H1 (cell line): ENCODE data around the gene TLNRD1. TPM values are rescaled to one million over a fixed set of nuclear protein-coding genes. Genes with fewer than 3 reads are reported as not detected.
"Not testable (repeated sequence)": the region's sequence is repeated elsewhere in the genome, so short reads cannot be mapped to it uniquely, and the experiment has no call there.

Experiments used
- CTCF ChIA-PET: fragments of 300-600 bp; sonication (Branson Sonifier 250); formaldehyde crosslinking; loops from one replicate; lab custom pipeline; 2021; ENCODE audit not compliant: partially characterized antibody; lab: Charles Lee
- POLR2A ChIA-PET: fragments of 300-600 bp; sonication (Branson Sonifier 250); formaldehyde crosslinking; loops from one replicate; lab custom pipeline; 2021; ENCODE audit warnings: inconsistent platforms; ENCODE audit not compliant: partially characterized antibody; lab: Charles Lee
- DNase-seq, 2 experiments: peaks; one replicate each; pipeline versions ENCODE4 v3.0.0 to v3.0.0-alpha.2; 2010 to 2022; ENCODE audit warnings: low spot score in 2 of 2, low read depth in 1 of 2, mixed read lengths in 1 of 2
- FAIRE-seq: peaks from 2 replicates; lab custom pipeline; 2011; peaks lifted over from hg19 to GRCh38; lab: Jason Lieb, UNC
- H2AFZ ChIP-seq: 2 replicates; pipeline ENCODE4 v1.8.1; 2012; ENCODE audit warnings: low read length, inconsistent platforms
- H2AK5ac ChIP-seq: 2 replicates; pipeline ENCODE4 v1.6.1; 2013; ENCODE audit warnings: low read depth, low read length
- H2BK120ac ChIP-seq: replicated peaks from 2 replicates; pipeline ENCODE3; 2013; ENCODE audit warnings: low read depth, low read length, inconsistent platforms
- H2BK12ac ChIP-seq: 2 replicates; pipeline ENCODE4 v1.6.1; 2013; ENCODE audit warnings: low read depth, low read length
- H2BK15ac ChIP-seq: 2 replicates; pipeline ENCODE4 v1.6.1; 2013; ENCODE audit warnings: low read length
- H2BK20ac ChIP-seq: 2 replicates; pipeline ENCODE4 v1.6.1; 2013; ENCODE audit warnings: low read length
- H2BK5ac ChIP-seq: 2 replicates; pipeline ENCODE4 v1.6.1; 2013; ENCODE audit warnings: low read depth, low read length
- H3K14ac ChIP-seq: 2 replicates; pipeline ENCODE4 v1.6.1; 2013; ENCODE audit warnings: inconsistent platforms; ENCODE audit not compliant: insufficient read length
- H3K18ac ChIP-seq: 2 replicates; pipeline ENCODE4 v1.6.1; 2013; ENCODE audit warnings: low read length; ENCODE audit errors: extremely low read depth
- H3K23ac ChIP-seq: 2 replicates; pipeline ENCODE4 v1.6.1; 2013; ENCODE audit warnings: inconsistent platforms; ENCODE audit not compliant: insufficient read length
- H3K23me2 ChIP-seq: 2 replicates; pipeline ENCODE4 v1.6.1; 2013; ENCODE audit warnings: low read depth, low read length
- H3K27ac ChIP-seq: 2 replicates; pipeline ENCODE4 v1.6.1; 2011; ENCODE audit warnings: low read depth, low read length, inconsistent platforms
- H3K27me3 ChIP-seq, 4 experiments: replicated peaks in 1 of 4; 1 replicate in 1 of 4; 2 replicates in 3 of 4; pipeline versions ENCODE4 v1.6.1 to v1.8.1; 2011 to 2013; ENCODE audit warnings: low read length in 3 of 4, mild to moderate bottlenecking in 3 of 4, inconsistent platforms in 2 of 4, mixed read lengths in 2 of 4, moderate library complexity in 1 of 4; ENCODE audit not compliant: control insufficient read depth in 3 of 4, insufficient read depth in 3 of 4; ENCODE audit errors: extremely low read depth in 1 of 4
- H3K36me3 ChIP-seq, 4 experiments: 2 replicates each; pipeline versions ENCODE4 v1.6.1 to v1.8.1; 2011 to 2013; ENCODE audit warnings: mild to moderate bottlenecking in 4 of 4, low read length in 3 of 4, moderate library complexity in 2 of 4, control low read depth in 1 of 4, inconsistent platforms in 1 of 4; ENCODE audit not compliant: insufficient read depth in 4 of 4, control insufficient read depth in 2 of 4
- H3K4ac ChIP-seq: replicated peaks from 2 replicates; pipeline ENCODE3; 2013; ENCODE audit warnings: low read length, low read depth, mixed read lengths, inconsistent platforms; ENCODE audit not compliant: insufficient read length
- H3K4me1 ChIP-seq, 4 experiments: replicated peaks in 1 of 4; 1 replicate in 1 of 4; 2 replicates in 3 of 4; pipeline versions ENCODE4 v1.6.1 to v1.8.1; 2011 to 2013; ENCODE audit warnings: low read length in 3 of 4, inconsistent platforms in 2 of 4, mixed read lengths in 1 of 4; ENCODE audit not compliant: insufficient read depth in 4 of 4, control insufficient read depth in 3 of 4
- H3K4me2 ChIP-seq, 2 experiments: 2 replicates each; pipeline versions ENCODE4 v1.6.1 to v1.8.1; 2011 to 2013; ENCODE audit warnings: low read depth in 2 of 2, low read length in 2 of 2, control low read depth in 1 of 2, inconsistent platforms in 1 of 2, mild to moderate bottlenecking in 1 of 2; ENCODE audit not compliant: insufficient read depth in 1 of 2
- H3K4me3 ChIP-seq, 4 experiments: fragments of 200-600, 300-600 bp in 1 of 4; sonication (generic), shearing (Covaris generic), sonication (Bioruptor Twin) in 1 of 4; 2 replicates each; pipeline versions ENCODE4 v1.5.1 to v1.8.1; 2011 to 2016; ENCODE audit warnings: low read length in 4 of 4, low read depth in 3 of 4, control low read depth in 2 of 4, inconsistent platforms in 2 of 4, mild to moderate bottlenecking in 2 of 4, mixed read lengths in 1 of 4, moderate library complexity in 1 of 4; ENCODE audit not compliant: insufficient read depth in 2 of 4; ENCODE audit errors: extremely low read depth in 1 of 4
- H3K56ac ChIP-seq: replicated peaks from 2 replicates; pipeline ENCODE3; 2013; ENCODE audit warnings: low read depth, mild to moderate bottlenecking, mixed read lengths, low read length, inconsistent platforms; ENCODE audit not compliant: insufficient read length
- H3K79me1 ChIP-seq: 2 replicates; pipeline ENCODE4 v1.6.1; 2013; ENCODE audit warnings: low read depth, low read length, control low read depth
- H3K79me2 ChIP-seq, 2 experiments: 2 replicates each; pipeline versions ENCODE4 v1.6.1 to v1.8.1; 2012 to 2013; ENCODE audit warnings: low read length in 2 of 2, mild to moderate bottlenecking in 2 of 2, inconsistent platforms in 1 of 2; ENCODE audit not compliant: insufficient read depth in 2 of 2, control insufficient read depth in 1 of 2
- H3K9ac ChIP-seq, 4 experiments: replicated peaks in 1 of 4; 1 replicate in 1 of 4; 2 replicates in 3 of 4; pipeline versions ENCODE4 v1.6.1 to v1.8.1; 2011 to 2013; ENCODE audit warnings: low read depth in 3 of 4, low read length in 3 of 4, control low read depth in 2 of 4, mild to moderate bottlenecking in 2 of 4, moderate library complexity in 2 of 4, inconsistent platforms in 1 of 4; ENCODE audit errors: extremely low read depth in 1 of 4
- H3K9me3 ChIP-seq, 2 experiments: 2 replicates each; pipeline versions ENCODE4 v1.6.1 to v1.8.1; 2012 to 2013; ENCODE audit warnings: mild to moderate bottlenecking in 2 of 2, moderate library complexity in 2 of 2, control low read depth in 1 of 2, inconsistent platforms in 1 of 2, low read depth in 1 of 2, low read length in 1 of 2, mixed read lengths in 1 of 2; ENCODE audit not compliant: insufficient read depth in 2 of 2
- H4K20me1 ChIP-seq, 2 experiments: replicated peaks in 1 of 2; 2 replicates each; pipeline versions ENCODE3 to v1.8.1; 2011 to 2013; ENCODE audit warnings: inconsistent platforms in 2 of 2, low read length in 2 of 2, mild to moderate bottlenecking in 1 of 2; ENCODE audit not compliant: insufficient read depth in 2 of 2, control insufficient read depth in 1 of 2
- H4K5ac ChIP-seq: 2 replicates; pipeline ENCODE4 v1.6.1; 2013; ENCODE audit warnings: low read length, low read depth, mixed read lengths, inconsistent platforms; ENCODE audit not compliant: insufficient read length
- H4K8ac ChIP-seq: 2 replicates; pipeline ENCODE4 v1.8.0; 2013; ENCODE audit warnings: mild to moderate bottlenecking, moderate library complexity, low read length, inconsistent platforms; ENCODE audit not compliant: insufficient read depth; ENCODE audit errors: extremely low read depth
- H4K91ac ChIP-seq: replicated peaks from 2 replicates; pipeline ENCODE3; 2013; ENCODE audit warnings: low read length, mixed read lengths, inconsistent platforms; ENCODE audit not compliant: insufficient read length
- polyA plus RNA-seq, 7 experiments: library from polyadenylated mRNA; depleted of rRNA in 3 of 7; stranded (reverse) in 5 of 7; unstranded in 2 of 7; fragments of >200 nt in 5 of 7; fragments of 200-250 nt in 2 of 7; gene quantifications; 1 replicate in 5 of 7; 2 replicates in 1 of 7; 4 replicates in 1 of 7; pipeline versions ENCODE4 v1.2.1 to v1.2.3, GENCODE V29; 2011 to 2013; ENCODE audit warnings: missing spikeins in 2 of 7, mixed read lengths in 2 of 7
- total RNA-seq: library from RNA; stranded (reverse); fragmentation: NEBNext Ultra II Directional; extraction: Animal tissue kit (Norgen Biotek cat#: 25700); gene quantifications from 2 replicates; pipeline ENCODE4 v1.2.1, GENCODE V29; 2021

The TLNRD1 gene
- total and polyA plus RNA-seq, 2 of the 8 experiments (the other 6 are each of a cell fraction or from before 2014, with no cell fraction given) = 12.2 to 20.5 TPM

DNA sequence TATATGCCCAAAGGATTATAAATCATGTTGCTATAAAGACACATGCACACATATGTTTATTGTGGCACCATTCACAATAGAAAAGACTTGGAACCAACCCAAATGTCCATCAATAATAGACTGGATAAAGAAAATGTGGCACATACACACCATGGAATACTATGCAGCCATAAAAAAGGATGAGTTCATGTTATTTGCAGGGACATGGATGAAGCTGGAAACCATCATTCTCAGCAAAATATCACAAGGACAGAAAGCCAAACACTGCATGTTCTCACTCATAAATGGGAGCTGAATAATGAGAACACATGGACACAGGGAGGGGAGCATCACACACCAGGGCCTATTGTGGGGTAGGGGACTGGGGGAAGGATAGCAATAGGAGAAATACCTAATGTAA, 35.3 kb upstream of the TLNRD1 start:
- H2BK12ac ChIP-seq, H4K8ac ChIP-seq, H3K4ac ChIP-seq, H3K9me3 ChIP-seq, H3K14ac ChIP-seq, DNase-seq, H2AK5ac ChIP-seq, H3K36me3 ChIP-seq, H3K27ac ChIP-seq, H2BK15ac ChIP-seq, H4K20me1 ChIP-seq, H2AFZ ChIP-seq, FAIRE-seq, H3K27me3 ChIP-seq, H3K9ac ChIP-seq, H3K18ac ChIP-seq, H2BK20ac ChIP-seq, H4K5ac ChIP-seq, H3K4me3 ChIP-seq, CTCF ChIA-PET, H3K23ac ChIP-seq, H3K56ac ChIP-seq, H3K4me2 ChIP-seq, H2BK5ac ChIP-seq, H3K79me1 ChIP-seq, H4K91ac ChIP-seq, H3K23me2 ChIP-seq, H3K79me2 ChIP-seq, POLR2A ChIA-PET, H2BK120ac ChIP-seq: not testable (repeated sequence)
- peaks cover 12 to 22% (median 17%) of the 10 kb centered on the region in 4 experiments for H3K4me1 ChIP-seq
